GM18858 (cell line): ENCODE data around the gene YPEL4.

ENCODE experiments used
- ATAC-seq: cut with Tn5 transposase; IDR thresholded peaks from one replicate; pipeline ENCODE4 v1.9.1; 2021; ENCODE audit not compliant: unreplicated experiment

YPEL4 gene

GRCh38 chr11:57596266-57596885 lies 53.3 kb downstream of the YPEL4 start:
- ATAC-seq: no peak
